Neural cell (in vitro differentiated cells): ENCODE results near the gene TFRC. TPM values are rescaled to one million over a fixed set of nuclear protein-coding genes. Genes with fewer than 3 reads are reported as not detected.
"Not testable (repeated sequence)": the region's sequence is repeated elsewhere in the genome, so short reads cannot be mapped to it uniquely, and the experiment has no call there.

ENCODE experiments used
- H2AFZ ChIP-seq: fragments of 200-600, 300-800 bp; sonication (generic), shearing (Covaris generic); 2 replicates; pipeline ENCODE4 v1.6.0; 2014; ENCODE audit warnings: low read depth, mild to moderate bottlenecking, antibody characterized with exemption, low read length, moderate library complexity
- H3F3A ChIP-seq: fragments of 200-600 bp; shearing (Covaris generic); 2 replicates; pipeline ENCODE4 v1.6.1; 2016; ENCODE audit warnings: mild to moderate bottlenecking, moderate library complexity, mixed read lengths, antibody characterized with exemption, low read length; ENCODE audit not compliant: insufficient read depth, poor library complexity, severe bottlenecking
- H3K27ac ChIP-seq: fragments of 200-600, 300-800 bp; sonication (generic), shearing (Covaris generic); 2 replicates; pipeline ENCODE4 v1.5.1; 2014; ENCODE audit warnings: mild to moderate bottlenecking, low read length, moderate library complexity
- H3K27me3 ChIP-seq: fragments of 300-800, 200-600 bp; sonication (generic), shearing (Covaris generic); 2 replicates; pipeline ENCODE4 v1.6.0; 2014; ENCODE audit warnings: mild to moderate bottlenecking, low read depth, low read length, moderate library complexity; ENCODE audit not compliant: insufficient read depth
- H3K36me3 ChIP-seq: fragments of 300-800, 200-600 bp; sonication (generic), shearing (Covaris generic); 2 replicates; pipeline ENCODE4 v1.5.1; 2014; ENCODE audit warnings: mild to moderate bottlenecking, antibody characterized with exemption, low read length, moderate library complexity; ENCODE audit not compliant: insufficient read depth
- H3K4me2 ChIP-seq: fragments of 300-800, 200-600 bp; sonication (generic), shearing (Covaris generic); 2 replicates; pipeline ENCODE4 v1.6.0; 2014; ENCODE audit warnings: mild to moderate bottlenecking, low read length
- H3K4me3 ChIP-seq: fragments of 300-800, 200-600 bp; sonication (generic), shearing (Covaris generic); 2 replicates; pipeline ENCODE4 v1.5.1; 2014; ENCODE audit warnings: mild to moderate bottlenecking, low read length, moderate library complexity
- H3K79me2 ChIP-seq: fragments of 200-600 bp; shearing (Covaris generic); replicated peaks from 2 replicates; pipeline ENCODE4 v1.6.0; 2014; ENCODE audit warnings: mild to moderate bottlenecking, low read length, moderate library complexity; ENCODE audit not compliant: insufficient read depth
- H3K9ac ChIP-seq: fragments of 300-800, 200-600 bp; sonication (generic), shearing (Covaris generic); 2 replicates; pipeline ENCODE4 v1.6.1; 2016; ENCODE audit warnings: mild to moderate bottlenecking, low read length, mixed read lengths
- H3K9me2 ChIP-seq: fragments of 200-600 bp; shearing (Covaris generic); 2 replicates; pipeline ENCODE4 v1.6.1; 2016; ENCODE audit warnings: mild to moderate bottlenecking, low read length, mixed read lengths; ENCODE audit not compliant: insufficient read depth
- H3K9me3 ChIP-seq: fragments of 200-600, 300-800 bp; sonication (generic), shearing (Covaris generic); 2 replicates; pipeline ENCODE4 v1.6.1; 2016; ENCODE audit warnings: mild to moderate bottlenecking, mixed run types, low read length, moderate library complexity, mixed read lengths
- H4K20me1 ChIP-seq: fragments of 200-600 bp; shearing (Covaris generic); 2 replicates; pipeline ENCODE4 v1.6.1; 2016; ENCODE audit warnings: mild to moderate bottlenecking, mixed run types; ENCODE audit not compliant: insufficient read depth
- CTCF ChIP-seq: fragments of 450-650 bp; IDR thresholded peaks from 2 replicates; pipeline ENCODE4 v1.5.1; 2014; ENCODE audit warnings: antibody characterized with exemption, mild to moderate bottlenecking, moderate library complexity; ENCODE audit not compliant: poor library complexity, severe bottlenecking
- EP300 ChIP-seq: fragments of 450-650 bp; conservative IDR thresholded peaks from 2 replicates; pipeline ENCODE4 v1.6.1; 2014; ENCODE audit warnings: antibody characterized with exemption, mild to moderate bottlenecking, moderate library complexity; ENCODE audit not compliant: poor library complexity, severe bottlenecking
- EZH2 ChIP-seq: fragments of 200-600, 300-800 bp; shearing (Covaris generic), sonication (generic); IDR thresholded peaks from 2 replicates; pipeline ENCODE4 v1.6.1; 2014; ENCODE audit warnings: antibody characterized with exemption, low read length, borderline replicate concordance, mild to moderate bottlenecking; ENCODE audit not compliant: insufficient read depth, poor library complexity, severe bottlenecking
- POLR2AphosphoS5 ChIP-seq: IDR thresholded peaks from 2 replicates; pipeline ENCODE4 v1.6.1; 2012
- RAD21 ChIP-seq: fragments of 450-650 bp; conservative IDR thresholded peaks from 2 replicates; pipeline ENCODE4 v1.6.1; 2014; ENCODE audit warnings: antibody characterized with exemption, mild to moderate bottlenecking, moderate library complexity
- REST ChIP-seq: IDR thresholded peaks from 2 replicates; pipeline ENCODE4 v1.6.1; 2012; ENCODE audit warnings: borderline replicate concordance
- SMC3 ChIP-seq: fragments of 450-650 bp; conservative IDR thresholded peaks from 2 replicates; pipeline ENCODE4 v1.6.1; 2014; ENCODE audit warnings: antibody characterized with exemption, mild to moderate bottlenecking, moderate library complexity; ENCODE audit not compliant: poor library complexity
- TAF1 ChIP-seq: IDR thresholded peaks from 2 replicates; pipeline ENCODE4 v1.6.1; 2012; ENCODE audit warnings: low read depth
- polyA plus RNA-seq: library from polyadenylated mRNA; depleted of rRNA; stranded (reverse); fragments of >200 nt; gene quantifications from 2 replicates; pipeline ENCODE4 v1.2.3, GENCODE V29; 2014

Gene TFRC
- polyA plus RNA-seq, 1 donor from 2014 or later, result 82.7 TPM

GRCh38 chr3:196004359-196005052, 77.4 kb downstream of the TFRC start:
- not testable (repeated sequence) for H3K9ac ChIP-seq, H3K36me3 ChIP-seq, H3K27me3 ChIP-seq, H3K4me2 ChIP-seq, H3K9me3 ChIP-seq, H3K4me3 ChIP-seq, H3K27ac ChIP-seq, H3F3A ChIP-seq, H3K9me2 ChIP-seq, H4K20me1 ChIP-seq, H2AFZ ChIP-seq, H3K79me2 ChIP-seq

GRCh38 chr3:196003611-196004010, 78.3 kb downstream of the TFRC start:
- no peak for TF ChIP-seq POLR2AphosphoS5
- TF ChIP-seq REST, result no peak
- no peak for TF ChIP-seq TAF1
- no peak for TF ChIP-seq CTCF
- no peak for TF ChIP-seq SMC3
- no peak for TF ChIP-seq RAD21
- no peak for TF ChIP-seq EP300
- TF ChIP-seq EZH2, result no peak

GRCh38 chr3:196002721-196003120, 79.2 kb downstream of the TFRC start:
- H3K27ac ChIP-seq, result not testable (repeated sequence)

More at GRCh38 chr3:196003611-196004010, 78.3 kb downstream of the TFRC start:
- Histone ChIP-seq H3K4me3 (no peak overlapping the region), H4K20me1 (no peaks in the 10 kb centered on the region), H3K79me2 (no peaks in the 10 kb centered on the region), H3K27ac (no peak overlapping the region), H3K36me3 (no peaks in the 10 kb centered on the region), H3K4me2 (no peak overlapping the region), H3F3A (no peaks in the 10 kb centered on the region), H3K9me2 (no peaks in the 10 kb centered on the region), H2AFZ (no peak overlapping the region), H3K27me3 (no peaks in the 10 kb centered on the region), H3K9ac (no peak overlapping the region), H3K9me3 (no peaks in the 10 kb centered on the region)

GRCh38 chr3:196001240-196001639, 80.7 kb downstream of the TFRC start:
- not testable (repeated sequence) for H3K9me2 ChIP-seq, H4K20me1 ChIP-seq, H3K36me3 ChIP-seq, H2AFZ ChIP-seq, H3K27ac ChIP-seq, H3K27me3 ChIP-seq, H3K79me2 ChIP-seq, H3F3A ChIP-seq, H3K4me3 ChIP-seq, H3K9ac ChIP-seq, H3K9me3 ChIP-seq, H3K4me2 ChIP-seq

More at GRCh38 chr3:196002721-196003120, 79.2 kb downstream of the TFRC start:
- H3K4me3 ChIP-seq, H3K36me3 ChIP-seq, H3K4me2 ChIP-seq, H3K9me3 ChIP-seq, H3F3A ChIP-seq, H2AFZ ChIP-seq, H3K27me3 ChIP-seq, H3K9ac ChIP-seq, H4K20me1 ChIP-seq, H3K9me2 ChIP-seq, H3K79me2 ChIP-seq: not testable (repeated sequence)

GRCh38 chr3:196000360-196000950, 81.4 kb downstream of the TFRC start:
- not testable (repeated sequence) for H3K9ac ChIP-seq, H3K79me2 ChIP-seq, H3K27ac ChIP-seq, H3K36me3 ChIP-seq, H3F3A ChIP-seq, H3K9me2 ChIP-seq, H4K20me1 ChIP-seq, H2AFZ ChIP-seq, H3K9me3 ChIP-seq, H3K27me3 ChIP-seq, H3K4me3 ChIP-seq, H3K4me2 ChIP-seq
